ENCODE measurements around the gene EPAS1. TPM values are rescaled to one million over a fixed set of nuclear protein-coding genes. Genes with fewer than 3 reads are reported as not detected.

EPAS1 gene
- total RNA-seq, 1 donor from 2014 or later, result 300 TPM

DNA sequence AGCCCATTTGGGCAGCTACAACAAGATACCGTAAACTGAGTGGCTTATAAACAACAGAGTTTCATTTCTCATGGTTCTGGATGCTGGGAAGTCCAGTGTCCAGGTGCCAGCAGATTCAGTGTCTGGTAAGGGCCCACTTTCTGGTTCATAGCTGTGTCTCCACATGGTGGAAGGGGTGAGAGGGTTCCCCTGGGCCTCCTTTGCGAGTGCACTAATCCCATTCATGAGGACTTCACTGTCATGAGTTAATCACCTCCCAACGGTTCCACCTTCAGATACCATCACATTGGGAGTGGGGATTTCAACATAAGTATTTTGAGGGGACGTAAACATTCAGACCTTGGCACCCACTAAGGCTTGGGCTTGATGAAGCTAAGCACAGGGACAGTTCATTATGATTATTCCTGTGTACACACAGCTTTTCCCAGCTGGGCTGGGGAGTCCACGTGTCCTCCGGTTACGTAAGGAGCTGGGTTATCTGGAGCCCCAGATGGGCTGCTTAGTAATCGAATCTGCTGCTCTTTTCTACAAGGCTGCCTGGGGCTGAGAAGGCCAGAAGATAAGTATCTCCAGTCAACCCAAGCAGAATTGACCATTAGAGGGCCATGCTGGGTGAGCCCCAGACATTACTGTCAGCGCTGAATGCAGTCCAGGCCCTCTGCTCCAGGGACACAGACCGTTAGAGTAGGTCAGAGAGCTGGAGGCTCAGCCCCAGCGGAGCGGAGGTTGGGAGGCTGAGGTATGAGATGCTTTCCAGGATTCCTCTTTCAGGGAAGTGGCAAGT is 42.7 kb downstream of the EPAS1 start:
- no peak for DNase-seq (ENCODE audit: low spot score)

DNA sequence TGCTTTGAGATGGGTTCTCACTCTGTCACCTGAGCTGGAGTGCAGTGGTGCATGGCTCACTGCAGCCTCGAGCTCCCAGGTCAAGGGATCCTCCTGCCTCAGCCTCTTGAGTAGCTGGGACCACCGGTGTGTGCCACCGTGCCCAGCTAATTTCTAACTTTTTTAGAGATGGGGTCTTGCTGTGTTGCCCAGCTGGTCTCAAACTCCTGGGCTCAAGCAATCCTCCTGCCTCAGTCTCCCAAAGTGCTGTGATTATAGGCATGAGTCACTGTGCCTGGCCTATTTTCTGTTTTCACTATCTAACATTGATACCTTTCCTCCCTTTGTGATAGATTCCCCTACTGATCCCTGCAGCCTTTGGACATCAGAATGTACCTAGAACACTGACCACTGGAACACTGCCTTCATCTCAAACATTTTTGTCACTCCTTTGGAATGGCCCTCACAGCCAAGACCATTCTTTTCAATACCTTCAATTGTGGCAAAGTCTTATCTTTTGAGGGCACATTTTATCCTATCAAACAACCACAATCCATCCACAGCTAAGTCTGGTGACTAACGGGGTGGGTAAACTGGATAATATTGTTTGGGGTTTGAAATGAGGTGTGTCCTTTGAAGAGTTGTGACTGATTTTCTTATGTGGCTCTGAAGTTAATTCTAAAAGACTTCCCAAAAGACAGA is 43.7 kb downstream of the EPAS1 start:
- no peak for DNase-seq (ENCODE audit: low spot score)

DNA sequence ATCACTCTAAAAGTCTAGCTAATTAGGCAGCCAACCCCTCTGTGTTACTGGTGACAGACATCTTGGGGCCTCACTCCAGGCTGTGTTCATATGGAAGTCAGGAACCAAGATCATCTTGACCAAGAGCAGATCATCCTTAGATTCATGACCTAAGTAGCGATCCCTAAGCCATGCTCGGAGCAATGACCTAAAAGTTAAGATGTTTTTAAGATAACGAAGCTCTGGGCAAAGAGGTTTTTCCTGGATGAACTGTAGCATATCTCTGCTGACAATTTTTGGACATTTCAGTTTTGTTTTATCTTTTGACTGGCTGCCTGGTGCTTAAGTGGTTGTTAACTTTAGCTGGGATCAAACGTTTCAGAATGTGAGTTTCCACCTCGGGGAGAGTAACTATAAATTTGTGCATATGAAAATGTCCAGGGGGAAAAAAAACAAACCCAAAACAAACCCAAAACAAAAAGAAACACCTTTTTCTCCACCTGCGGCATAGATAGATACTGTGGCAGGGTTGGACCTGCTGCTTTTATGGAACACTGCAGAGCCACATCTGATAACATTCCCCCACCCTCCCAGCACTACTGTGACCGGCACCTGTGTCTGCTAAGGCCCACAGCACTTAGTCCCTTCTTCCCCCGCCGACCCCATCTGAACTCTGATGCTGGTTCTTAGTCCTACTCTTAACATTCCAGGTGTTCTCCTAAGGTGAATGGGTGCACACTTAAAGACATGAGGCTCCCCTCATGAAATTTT is 45.5 kb downstream of the EPAS1 start:
- DNase-seq (ENCODE audit: low spot score), result no peak

DNA sequence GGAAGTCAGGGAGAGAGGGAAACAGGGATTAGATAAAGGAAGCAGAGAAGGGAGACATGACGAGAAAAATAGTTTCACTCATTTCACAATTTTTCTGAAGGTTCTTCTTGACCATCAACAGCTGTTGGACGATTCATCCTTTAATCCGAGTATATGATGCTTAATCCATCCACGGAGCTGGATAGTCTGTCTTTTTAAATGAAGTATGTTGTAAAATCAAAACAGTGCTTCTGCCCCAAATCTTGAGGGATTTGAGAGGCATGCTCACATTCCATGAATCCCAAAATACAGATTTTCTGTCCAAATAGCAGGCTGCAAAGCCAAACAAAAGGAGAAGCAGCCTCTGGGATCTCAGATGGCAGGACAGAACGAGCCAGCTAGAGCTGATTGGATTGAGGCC is 47.5 kb downstream of the EPAS1 start:
- no peak for DNase-seq (ENCODE audit: low spot score)

DNA sequence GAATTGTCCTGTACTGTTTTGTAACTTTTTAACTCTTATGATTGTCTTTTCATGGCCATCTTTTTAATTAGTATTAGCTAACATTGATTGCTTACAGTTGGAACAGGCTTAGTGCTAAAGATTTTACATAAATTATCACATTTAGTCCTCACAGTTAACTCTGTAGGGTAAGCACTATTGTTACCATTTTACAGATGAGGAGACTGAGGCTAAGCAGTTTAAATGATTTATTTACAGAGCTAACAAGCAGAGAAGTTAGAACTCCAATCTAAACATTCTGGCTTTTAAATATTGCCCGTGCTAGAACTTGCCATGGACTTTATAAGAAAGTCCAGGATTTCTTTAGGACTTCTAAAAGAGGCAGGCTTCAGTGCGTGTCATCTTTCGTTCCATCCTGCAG is 48.6 kb downstream of the EPAS1 start:
- DNase-seq (ENCODE audit: low spot score), result no peak

DNA sequence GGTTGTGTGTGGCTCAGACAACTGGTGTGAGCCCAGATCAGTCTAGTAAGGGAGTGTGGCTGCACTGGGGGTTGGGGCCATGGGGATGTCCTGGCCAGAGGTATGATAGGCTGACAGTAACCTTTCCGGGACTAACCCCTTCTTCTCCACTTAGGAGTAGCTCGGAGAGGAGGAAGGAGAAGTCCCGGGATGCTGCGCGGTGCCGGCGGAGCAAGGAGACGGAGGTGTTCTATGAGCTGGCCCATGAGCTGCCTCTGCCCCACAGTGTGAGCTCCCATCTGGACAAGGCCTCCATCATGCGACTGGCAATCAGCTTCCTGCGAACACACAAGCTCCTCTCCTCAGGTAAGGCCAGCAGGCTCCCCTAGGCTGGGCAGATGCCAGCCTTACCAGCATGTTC is 49.5 kb downstream of the EPAS1 start:
- DNase-seq (ENCODE audit: low spot score), result no peak

DNA sequence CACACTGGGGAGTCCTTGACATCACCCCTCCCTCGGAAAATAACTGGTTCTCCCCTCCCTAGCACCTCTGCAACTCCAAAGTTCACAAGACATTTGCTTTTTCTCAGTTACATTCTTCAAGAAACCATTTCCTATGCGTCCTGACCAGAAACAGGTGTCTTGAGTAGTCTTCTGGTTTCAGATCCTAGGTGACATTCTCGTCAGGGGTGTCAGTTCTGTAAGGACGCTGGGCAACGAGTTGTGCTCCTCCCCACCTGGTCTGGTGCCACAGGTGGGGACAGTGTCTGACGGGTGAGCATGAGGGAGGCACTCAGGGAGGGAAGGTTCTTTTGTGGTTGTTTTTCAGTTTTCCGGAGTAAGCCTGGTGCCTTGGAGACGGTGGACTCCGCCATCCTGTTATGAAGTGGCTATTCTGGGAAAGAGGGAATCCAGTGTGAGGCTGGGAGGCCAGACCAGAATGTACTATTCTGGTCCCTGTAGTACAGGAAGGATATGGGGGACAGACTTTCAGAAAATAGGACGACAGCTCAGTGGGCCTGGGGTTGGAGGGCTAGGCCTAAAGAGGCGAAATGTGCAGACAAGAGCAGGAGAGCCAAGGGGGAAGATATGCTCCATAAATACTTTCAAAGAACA is 50.6 kb downstream of the EPAS1 start:
- no peak for DNase-seq (ENCODE audit: low spot score)

DNA sequence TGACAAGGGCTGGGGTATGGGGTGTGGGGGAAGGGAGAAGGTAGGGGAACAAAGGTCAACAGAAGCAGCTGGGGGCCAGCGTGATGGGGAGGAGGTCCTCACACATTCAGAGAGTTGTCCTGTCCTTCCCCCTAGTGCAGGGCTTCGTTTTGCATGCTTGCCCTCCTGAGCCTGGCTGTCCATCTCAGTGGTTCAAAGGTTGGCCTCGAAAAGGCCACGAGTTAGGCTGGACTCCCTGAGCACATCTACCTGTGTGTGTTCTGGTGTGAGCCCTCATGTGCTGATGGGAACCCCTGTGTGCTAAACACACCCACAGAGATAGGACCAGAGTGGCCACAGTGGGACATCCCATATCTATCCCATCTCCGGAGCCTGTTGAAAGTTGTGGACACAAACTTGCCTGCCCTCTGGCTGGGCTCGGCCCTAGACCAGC is 51.9 kb downstream of the EPAS1 start:
- no peak for DNase-seq (ENCODE audit: low spot score)

DNA sequence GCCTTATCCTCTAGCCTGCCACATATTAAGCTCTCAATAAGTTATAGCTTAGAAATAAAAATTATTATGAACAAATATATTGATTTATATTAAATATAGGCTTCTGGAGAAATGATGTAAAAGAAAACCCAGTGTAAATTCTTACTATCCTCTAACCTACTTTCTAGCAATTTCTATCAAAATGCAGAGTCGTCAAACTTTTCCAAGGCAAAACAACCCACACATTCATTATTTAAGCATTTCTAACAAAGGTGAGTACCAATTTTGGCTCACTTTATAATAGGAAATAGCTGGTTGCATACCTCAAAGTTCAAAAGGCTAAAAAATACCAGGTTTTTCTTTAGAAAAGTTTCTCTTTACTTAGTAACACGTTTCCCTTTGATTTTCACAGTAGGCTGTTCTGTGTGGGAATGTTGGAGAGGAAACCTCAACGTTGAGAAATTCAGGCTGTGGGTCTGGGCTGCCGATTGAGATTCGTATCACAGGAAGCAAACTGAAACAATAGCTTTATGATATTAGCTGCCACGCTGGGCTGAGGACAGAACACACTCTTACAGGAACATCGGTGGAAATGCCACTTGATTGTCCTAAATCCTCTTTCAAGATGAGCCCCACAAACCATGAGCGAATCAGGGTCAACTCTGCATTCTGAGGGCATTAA is 53.0 kb downstream of the EPAS1 start:
- no peak for DNase-seq (ENCODE audit: low spot score)

DNA sequence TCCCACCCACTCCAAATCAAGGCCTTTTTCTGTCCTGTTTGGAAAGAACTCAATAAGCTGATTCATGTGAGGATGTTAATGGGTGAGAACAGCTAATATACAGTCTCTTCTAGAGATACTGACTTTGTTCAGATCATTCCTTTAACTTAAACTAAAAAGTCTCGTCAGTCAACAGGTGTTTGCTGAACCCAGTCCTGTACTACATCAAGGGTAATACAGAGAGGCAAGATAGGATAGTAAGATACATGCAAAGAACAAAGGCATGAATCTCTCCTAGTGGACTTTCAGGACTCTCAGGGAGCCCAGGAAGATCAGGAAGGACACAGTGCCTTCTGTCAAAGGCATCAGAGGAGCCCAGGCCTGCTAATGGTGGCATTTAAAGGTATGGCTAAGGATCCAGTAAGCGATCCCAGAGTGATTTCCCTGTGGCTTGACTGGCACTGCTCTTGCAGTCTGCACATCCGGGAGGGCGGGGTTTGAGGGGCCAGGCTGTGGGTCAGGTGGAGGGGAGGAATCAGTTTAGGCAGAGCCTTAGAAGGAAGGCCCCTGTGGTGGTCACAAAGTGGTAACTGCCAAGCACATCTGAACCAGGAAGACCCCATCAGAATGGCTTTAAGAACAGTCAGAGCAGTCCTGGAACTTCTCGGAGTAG is 54.0 kb downstream of the EPAS1 start:
- no peak for DNase-seq (ENCODE audit: low spot score)

DNA sequence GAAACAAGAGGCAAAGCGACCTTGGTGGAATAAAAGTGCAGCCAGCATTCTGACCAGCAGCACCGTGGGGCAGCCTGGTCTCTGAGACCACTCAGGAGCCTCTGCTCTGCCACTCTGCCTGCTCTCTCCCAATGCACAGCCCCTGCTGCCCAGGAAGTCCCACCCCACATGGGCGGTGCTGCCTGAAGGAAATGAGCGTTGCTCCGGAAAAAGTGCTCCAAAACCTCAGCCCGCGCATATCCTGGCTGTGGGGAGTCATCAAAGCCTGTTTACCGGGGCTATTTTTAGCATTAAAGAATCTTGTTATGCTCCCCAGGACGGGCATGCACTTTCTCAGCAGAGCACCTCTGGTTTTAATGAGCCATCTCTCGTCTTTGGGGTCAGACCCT is 54.5 kb downstream of the EPAS1 start:
- DNase-seq (ENCODE audit: low spot score), result no peak

DNA sequence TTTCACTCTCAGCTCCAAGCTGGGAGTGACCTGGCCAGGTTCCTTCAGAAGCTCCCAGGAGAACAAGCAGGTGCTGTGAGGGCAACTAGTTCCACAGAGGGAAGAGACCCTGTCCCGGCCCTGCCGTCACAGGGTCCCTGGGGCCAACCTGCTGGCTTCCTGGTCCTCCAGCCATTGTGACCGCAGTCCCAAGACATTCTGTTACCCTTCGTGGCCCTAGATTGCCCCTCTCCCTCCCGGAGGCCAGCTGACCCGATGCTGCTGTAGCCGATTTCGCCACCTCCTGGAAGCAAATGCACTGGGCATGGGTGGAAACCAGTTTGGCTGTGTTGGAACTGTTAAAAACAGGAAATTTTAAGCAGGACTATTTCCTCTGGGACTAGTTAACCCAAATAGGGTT is 55.4 kb downstream of the EPAS1 start:
- no peak for DNase-seq (ENCODE audit: low spot score)

DNA sequence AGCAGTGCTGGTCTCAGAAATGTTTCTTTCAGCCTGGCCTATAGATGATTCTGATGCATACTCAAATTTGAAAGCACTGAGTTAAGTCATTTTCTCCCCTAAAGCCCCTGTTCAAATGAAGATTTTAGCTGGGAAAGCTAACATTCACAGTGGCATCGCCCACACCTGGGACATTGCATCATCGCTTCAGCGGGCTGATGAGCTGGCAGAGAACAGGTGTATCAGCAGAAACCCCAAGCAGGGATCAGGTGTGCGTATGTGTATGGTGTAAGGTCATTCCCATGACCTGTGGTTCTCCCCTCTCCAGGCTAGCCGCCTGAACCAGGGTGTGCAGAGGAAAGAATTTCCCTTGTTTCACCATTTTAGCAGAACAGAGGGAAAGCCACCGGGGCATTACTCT is 56.3 kb downstream of the EPAS1 start:
- DNase-seq (ENCODE audit: low spot score), result no peak

DNA sequence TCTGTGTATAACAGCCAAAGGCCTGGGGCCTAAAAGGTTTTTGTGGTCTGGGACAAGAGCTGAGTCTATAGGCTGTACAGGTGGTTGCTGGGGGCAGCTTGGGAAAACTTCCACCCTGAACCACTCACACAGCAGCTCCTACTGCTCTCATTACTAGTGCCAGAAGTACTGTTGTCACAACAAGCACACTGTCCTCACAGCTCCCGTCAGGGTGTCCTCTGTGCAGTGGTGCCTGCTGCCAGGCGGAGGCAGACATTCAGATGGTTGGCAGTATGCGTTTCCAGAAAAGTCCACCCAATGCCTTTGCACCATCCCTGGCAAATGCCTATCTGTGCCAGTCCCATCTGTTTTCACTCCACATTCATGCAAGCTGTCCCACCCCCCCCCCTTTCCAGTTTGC is 58.5 kb downstream of the EPAS1 start:
- no peak for DNase-seq (ENCODE audit: low spot score)

DNA sequence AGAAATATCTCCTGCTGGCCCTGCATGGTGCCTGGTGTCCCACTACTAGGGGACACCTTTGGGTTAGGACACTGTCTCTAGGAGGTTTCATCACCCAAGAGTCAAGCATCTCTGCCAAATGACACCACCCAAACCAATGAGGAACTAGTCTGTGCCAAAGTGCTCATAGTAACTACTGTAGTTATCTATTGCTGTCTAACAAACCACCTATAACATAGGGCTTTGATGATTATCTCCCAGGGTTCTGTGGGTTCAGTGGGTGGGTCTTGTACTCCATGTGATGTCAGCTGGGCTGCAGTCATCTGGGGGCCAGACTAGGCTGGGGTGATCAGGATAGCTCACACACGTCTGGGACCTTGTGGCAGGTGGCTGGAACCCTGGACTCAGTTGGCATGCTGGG is 59.8 kb downstream of the EPAS1 start:
- DNase-seq (ENCODE audit: low spot score), result no peak

DNA sequence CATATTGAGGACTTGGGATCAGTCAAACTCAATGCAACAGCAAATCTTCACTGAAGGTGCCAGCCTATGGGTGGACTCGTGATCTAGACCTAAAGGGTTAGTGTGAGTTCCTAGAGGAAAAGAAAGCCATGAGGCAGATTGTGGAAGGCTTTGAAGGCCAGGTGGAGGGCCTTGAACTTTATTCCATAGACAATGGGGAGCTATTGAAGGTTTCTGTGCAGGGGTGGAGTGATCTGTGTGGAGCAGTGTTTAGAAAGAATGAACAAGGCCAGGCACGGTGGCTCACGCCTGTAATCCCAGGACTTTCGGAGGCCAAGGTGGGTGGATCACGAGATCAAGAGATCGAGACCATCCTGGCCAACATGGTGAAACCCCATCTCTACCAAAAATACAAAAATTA is 61.5 kb downstream of the EPAS1 start:
- no peak for DNase-seq (ENCODE audit: low spot score)

DNA sequence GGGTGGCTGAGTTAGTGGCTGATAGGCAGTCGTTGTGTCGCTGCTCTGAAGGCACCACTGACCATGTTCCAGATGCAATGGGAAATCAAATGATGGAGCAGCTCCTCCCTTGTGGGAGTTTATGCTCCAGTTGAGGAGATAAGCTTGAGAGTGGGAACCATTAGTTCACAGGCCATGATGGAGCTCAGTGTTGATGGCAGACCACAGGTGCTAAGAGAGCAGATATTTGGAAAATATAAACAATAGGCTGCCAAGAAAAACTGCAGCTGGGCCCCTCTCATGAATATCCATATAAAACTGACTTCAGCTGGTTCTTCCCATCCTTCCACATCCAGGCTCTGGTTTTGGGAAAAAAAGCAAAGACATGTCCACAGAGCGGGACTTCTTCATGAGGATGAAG is 63.1 kb downstream of the EPAS1 start:
- DNase-seq (ENCODE audit: low spot score), result no peak

DNA sequence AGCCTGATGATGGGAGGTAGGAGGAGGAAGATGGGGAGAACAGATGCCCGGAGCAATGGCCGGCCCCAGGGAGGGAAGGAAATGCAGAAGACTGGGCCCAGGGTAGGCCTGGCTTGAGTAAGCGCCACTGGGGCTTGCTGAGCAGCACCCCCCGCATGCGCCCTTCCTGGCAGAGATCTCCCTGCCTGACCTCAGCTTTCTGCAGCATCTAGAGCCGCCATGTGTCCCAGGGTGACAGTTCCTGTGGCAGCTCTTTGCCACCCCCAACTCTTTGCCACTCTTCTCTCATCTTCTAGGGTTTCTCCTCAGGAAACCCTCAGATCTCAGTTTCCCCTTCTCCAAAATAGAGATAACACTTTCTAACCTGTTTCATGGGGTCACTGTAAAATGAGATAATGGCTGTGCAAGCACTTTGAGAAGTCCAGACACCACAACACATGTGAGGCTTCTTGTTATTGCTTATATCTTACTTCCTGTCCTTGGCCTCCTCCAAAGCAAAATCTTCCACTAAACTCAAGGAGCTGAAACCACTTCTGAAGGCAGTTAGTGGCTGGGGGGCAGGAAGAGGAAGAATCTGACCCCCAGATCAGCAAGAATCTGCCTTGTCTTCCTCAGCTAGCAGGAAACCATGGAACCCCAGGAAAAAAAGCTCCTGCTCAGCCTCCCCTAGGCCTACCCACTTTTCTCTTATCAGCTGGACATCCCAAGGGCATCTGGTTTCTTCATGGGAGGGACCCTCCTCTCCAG is 64.9 kb downstream of the EPAS1 start:
- DNase-seq (ENCODE audit: low spot score), result no peak

DNA sequence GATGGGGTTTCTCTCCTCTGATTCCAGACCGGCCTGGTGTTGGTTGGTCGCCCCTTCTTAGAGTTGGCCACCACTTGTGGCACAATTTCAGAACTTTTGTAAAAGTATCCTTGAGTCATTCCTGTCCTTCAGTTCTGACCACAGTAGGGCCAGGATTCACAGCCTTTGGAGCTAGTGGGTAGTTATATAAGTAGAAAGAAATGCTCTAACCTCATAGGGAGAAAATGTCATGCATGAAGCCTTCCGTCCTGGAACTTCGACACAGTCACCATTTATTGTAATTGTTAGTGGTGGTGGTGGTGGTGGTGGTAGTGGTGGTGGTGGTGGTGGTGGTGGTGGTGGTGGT is 65.4 kb downstream of the EPAS1 start:
- DNase-seq (ENCODE audit: low spot score), result no peak

DNA sequence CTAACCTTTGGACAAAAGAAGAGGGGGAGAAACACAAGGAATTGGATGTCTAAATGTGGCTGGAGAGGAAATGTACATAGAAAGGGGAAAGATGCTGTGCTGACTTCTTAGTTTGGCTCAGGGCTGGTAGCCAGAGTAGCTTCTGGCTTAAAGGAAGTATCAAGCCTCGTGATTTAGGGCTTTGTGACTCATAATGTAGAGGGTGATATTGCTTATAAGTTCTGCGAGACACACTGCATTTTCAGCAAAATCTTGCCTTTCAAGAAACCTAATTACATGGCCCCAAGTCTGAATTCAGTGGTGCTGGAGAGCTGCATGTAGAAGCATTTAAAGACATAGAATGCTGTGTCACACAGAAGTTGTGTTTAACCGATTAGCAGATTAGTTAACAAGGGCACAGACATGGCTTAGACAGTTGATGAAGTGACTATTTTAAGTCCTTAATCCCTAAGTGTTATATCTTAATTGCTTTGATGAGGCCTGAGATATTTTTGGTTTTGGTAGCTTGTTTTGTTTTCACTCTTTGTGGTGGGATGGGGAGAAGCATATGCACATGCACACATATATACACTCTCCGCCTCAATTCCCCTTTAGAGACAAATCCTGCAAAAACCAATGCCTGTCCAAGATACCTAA is 66.4 kb downstream of the EPAS1 start:
- no peak for DNase-seq (ENCODE audit: low spot score)

Measured in ureter (tissue), 1 donor.